Measurements from ENCODE around the gene PPIL1.

- TF ChIP-seq CTCF (IDR thresholded peaks at IDR 0.05) (no peak), POLR2A (IDR thresholded peaks at IDR 0.05) (no peak)
Observed at GRCh38 chr6:36839749-36840431, 34.7 kb downstream of the PPIL1 start.

Measured in lower leg skin (tissue), 3 donors.